Cardiac muscle cell (in vitro differentiated cells and primary cell): ENCODE results near the gene CST6. TPM values are rescaled to one million over a fixed set of nuclear protein-coding genes. Genes with fewer than 3 reads are reported as not detected.
A peak's percentile ranks its signal among the peaks of the same experiment; 100 is the strongest.

Source experiments
- DNase-seq, 2 donors: peaks; one replicate each; pipeline versions ENCODE4 v3.0.0 to v3.0.0-alpha.2; 2010 to 2017; ENCODE audit warnings: low read depth in 1 of 2, low spot score in 1 of 2
- H3K27ac ChIP-seq: fragments of 200-600 bp; sonication (generic); 2 replicates; pipeline ENCODE4 v1.5.1; 2016
- H3K27me3 ChIP-seq: fragments of 200-600 bp; sonication (generic); 2 replicates; pipeline ENCODE4 v1.6.0; 2016; ENCODE audit warnings: control low read depth
- H3K36me3 ChIP-seq: fragments of 200-600 bp; sonication (generic); 2 replicates; pipeline ENCODE4 v1.5.1; 2016; ENCODE audit warnings: control low read depth
- H3K4me1 ChIP-seq: fragments of 200-600 bp; sonication (generic); 2 replicates; pipeline ENCODE4 v1.8.1; 2017; ENCODE audit warnings: low read depth, mild to moderate bottlenecking, mixed run types
- H3K4me3 ChIP-seq: fragments of 200-600 bp; sonication (generic); 2 replicates; pipeline ENCODE4 v1.5.1; 2016; ENCODE audit warnings: mild to moderate bottlenecking
- H3K9me3 ChIP-seq: fragments of 200-600 bp; sonication (generic); 2 replicates; pipeline ENCODE4 v1.5.1; 2017; ENCODE audit warnings: low read depth, mild to moderate bottlenecking, control low read depth
- polyA plus RNA-seq: library from polyadenylated mRNA; unstranded; fragments of >200 nt; fragmentation: Nextera tagmentation; extraction: Ambion mirVana; gene quantifications from 2 replicates; pipeline ENCODE4 v1.2.1, GENCODE V29; 2016
- total RNA-seq: library from RNA; depleted of rRNA; stranded (reverse); fragments of >200 nt; gene quantifications from 2 replicates; pipeline ENCODE4 v1.2.3, GENCODE V29; 2016
- TF ChIP-seq, protein P1 (sequence below): IDR thresholded peaks from 2 replicates; pipeline ENCODE4 v1.5.1; 2012; ENCODE audit warnings: low read depth, mild to moderate bottlenecking, low read length

The CST6 gene, protein sequence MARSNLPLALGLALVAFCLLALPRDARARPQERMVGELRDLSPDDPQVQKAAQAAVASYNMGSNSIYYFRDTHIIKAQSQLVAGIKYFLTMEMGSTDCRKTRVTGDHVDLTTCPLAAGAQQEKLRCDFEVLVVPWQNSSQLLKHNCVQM
- not detected in 2 replicates for total RNA-seq
- polyA plus RNA-seq = not detected in 2 replicates

DNA sequence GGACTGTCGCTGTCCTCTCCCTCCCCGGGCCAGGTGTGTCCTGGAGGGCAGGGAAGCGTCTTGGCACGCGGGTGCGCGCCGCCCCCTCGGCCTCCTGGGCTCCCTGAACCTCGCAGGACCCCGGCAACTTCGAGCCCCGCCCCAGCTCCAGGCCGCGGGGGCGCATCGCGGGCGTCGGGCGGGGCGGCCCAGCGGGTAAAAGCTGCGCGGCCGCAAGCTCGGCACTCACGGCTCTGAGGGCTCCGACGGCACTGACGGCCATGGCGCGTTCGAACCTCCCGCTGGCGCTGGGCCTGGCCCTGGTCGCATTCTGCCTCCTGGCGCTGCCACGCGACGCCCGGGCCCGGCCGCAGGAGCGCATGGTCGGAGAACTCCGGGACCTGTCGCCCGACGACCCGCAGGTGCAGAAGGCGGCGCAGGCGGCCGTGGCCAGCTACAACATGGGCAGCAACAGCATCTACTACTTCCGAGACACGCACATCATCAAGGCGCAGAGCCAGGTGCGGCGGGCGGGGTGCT is at the start of gene CST6:
Gene CST6 (plus strand): TSS at position 224 of the 519 bp plus-strand sequence. CDS start 37 bp downstream, at position 261.
- no peak for DNase-seq
- Histone ChIP-seq H3K9me3 (no peaks in the 10 kb centered on the region), H3K4me1 (no peaks in the 10 kb centered on the region), H3K4me3 (no peak within 1 kb of the TSS), H3K27ac (no peak within 1 kb of the TSS), H3K27me3 (peaks cover 24% of the 10 kb centered on the region), H3K36me3 (no peaks in the 10 kb centered on the region)
- TF ChIP-seq, protein P1, sequence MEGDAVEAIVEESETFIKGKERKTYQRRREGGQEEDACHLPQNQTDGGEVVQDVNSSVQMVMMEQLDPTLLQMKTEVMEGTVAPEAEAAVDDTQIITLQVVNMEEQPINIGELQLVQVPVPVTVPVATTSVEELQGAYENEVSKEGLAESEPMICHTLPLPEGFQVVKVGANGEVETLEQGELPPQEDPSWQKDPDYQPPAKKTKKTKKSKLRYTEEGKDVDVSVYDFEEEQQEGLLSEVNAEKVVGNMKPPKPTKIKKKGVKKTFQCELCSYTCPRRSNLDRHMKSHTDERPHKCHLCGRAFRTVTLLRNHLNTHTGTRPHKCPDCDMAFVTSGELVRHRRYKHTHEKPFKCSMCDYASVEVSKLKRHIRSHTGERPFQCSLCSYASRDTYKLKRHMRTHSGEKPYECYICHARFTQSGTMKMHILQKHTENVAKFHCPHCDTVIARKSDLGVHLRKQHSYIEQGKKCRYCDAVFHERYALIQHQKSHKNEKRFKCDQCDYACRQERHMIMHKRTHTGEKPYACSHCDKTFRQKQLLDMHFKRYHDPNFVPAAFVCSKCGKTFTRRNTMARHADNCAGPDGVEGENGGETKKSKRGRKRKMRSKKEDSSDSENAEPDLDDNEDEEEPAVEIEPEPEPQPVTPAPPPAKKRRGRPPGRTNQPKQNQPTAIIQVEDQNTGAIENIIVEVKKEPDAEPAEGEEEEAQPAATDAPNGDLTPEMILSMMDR = no peak

DNA sequence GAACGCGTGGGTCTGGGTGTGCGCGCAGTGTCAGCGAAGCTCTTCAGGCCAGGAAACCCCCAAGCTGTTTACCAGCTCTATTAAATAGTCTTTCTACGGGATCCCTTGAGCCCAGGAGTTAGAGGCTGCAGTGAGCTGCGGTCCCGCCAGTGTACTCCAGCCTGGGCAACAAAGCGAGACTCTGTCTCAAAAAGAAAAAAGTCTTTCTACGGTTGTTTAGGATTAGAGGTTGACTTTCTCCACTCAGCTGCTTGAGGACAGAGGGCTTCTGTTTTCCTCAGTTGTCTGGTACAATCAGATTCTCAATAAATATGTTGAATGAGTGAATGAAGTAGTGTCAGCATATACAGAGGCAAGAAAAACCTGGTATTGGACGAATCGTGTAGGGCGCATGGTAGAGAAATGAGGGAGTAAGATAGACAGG is 49.7 kb upstream of the CST6 start:
- Histone ChIP-seq H3K27me3 (no peaks in the 10 kb centered on the region), H3K4me3 (peak overlapping the region; percentile 94), H3K9me3 (no peaks in the 10 kb centered on the region), H3K4me1 (peaks cover 5% of the 10 kb centered on the region), H3K27ac (peak overlapping the region; percentile 90), H3K36me3 (peaks cover 19% of the 10 kb centered on the region)
- DNase-seq = no peak
- TF ChIP-seq, protein P1 = no peak

DNA sequence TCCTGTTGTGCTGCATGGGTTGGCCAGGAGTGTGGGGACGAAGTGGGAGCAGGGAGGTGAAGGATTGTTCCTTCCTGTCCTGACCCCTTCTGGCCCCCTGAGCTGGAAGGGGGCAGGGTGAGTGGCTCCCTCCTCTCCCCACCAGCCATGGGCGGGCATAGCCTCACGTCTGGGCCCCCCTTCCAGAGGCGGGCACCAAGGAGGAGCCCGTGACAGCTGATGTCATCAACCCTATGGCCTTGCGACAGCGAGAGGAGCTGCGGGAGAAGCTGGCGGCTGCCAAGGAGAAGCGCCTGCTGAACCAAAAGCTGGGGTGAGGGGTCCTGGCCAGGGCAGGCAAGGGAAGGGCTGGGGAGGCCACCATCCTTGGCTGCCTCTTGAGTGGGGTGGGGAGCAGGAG is 46.9 kb upstream of the CST6 start:
- no peak overlapping the region for H3K27ac ChIP-seq
- H3K36me3 ChIP-seq = peaks cover 28% of the 10 kb centered on the region
- H3K27me3 ChIP-seq = no peaks in the 10 kb centered on the region
- TF ChIP-seq, protein P1 = no peak
- H3K9me3 ChIP-seq = no peaks in the 10 kb centered on the region
- peaks cover 5% of the 10 kb centered on the region for H3K4me1 ChIP-seq
- H3K4me3 ChIP-seq = no peak overlapping the region
- DNase-seq = no peak

DNA sequence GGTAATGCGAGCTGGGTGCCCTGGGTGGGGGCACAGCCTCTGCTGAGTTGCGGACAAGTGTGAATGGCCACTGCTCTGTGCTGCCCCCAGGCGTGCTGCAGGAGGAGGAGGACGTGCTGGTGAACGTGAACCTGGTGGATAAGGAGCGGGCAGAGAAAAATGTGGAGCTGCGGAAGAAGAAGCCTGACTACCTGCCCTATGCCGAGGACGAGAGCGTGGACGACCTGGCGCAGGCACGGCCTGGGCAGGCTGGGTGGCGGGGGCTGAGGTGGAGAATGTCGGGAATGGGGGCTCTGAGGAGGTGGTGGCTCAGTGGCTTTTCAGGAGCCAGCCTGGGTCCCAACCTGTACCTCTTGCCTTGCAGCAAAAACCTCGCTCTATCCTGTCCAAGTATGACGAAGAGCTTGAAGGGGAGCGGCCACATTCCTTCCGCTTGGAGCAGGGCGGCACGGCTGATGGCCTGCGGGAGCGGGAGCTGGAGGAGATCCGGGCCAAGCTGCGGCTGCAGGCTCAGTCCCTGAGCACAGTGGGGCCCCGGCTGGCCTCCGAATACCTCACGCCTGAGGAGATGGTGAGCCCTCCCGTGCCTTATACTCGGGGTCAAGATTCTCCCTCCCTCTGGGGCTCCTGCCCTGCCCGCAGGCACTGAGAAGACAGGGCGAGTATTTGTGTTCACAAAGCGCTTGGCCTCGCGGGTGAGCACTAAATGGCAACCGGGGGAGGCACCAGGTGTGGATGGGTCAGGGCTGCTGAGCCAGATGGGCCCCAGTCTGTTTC is 45.6 kb upstream of the CST6 start:
- Histone ChIP-seq H3K4me1 (peaks cover 5% of the 10 kb centered on the region), H3K27ac (no peak overlapping the region), H3K4me3 (no peak overlapping the region), H3K9me3 (no peaks in the 10 kb centered on the region), H3K36me3 (peaks cover 31% of the 10 kb centered on the region), H3K27me3 (no peaks in the 10 kb centered on the region)
- TF ChIP-seq, protein P1 = no peak
- DNase-seq = no peak

DNA sequence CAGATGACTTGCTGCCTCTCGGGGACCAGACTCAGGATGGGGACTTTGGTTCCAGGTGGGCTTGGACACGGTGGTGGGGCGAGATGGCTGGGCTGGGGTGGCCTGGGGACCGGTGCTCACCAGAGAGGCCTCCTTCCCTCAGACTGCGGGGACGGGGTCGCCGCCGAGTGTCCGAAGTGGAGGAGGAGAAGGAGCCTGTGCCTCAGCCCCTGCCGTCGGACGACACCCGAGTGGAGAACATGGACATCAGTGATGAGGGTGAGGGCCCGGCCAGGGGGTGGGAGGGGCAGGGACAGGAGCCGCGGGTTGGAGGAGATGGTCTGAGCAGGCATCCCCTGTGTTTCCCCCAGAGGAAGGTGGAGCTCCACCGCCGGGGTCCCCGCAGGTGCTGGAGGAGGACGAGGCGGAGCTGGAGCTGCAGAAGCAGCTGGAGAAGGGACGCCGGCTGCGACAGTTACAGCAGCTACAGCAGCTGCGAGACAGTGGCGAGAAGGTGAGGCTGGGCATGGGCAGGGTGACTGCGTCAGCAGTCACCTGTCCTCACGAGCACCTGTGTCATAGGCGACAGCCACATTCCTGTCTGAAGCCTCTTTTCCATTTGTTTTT is 44.4 kb upstream of the CST6 start:
- TF ChIP-seq, protein P1 = no peak
- DNase-seq = no peak
- Histone ChIP-seq H3K27ac (no peak overlapping the region), H3K36me3 (peaks cover 31% of the 10 kb centered on the region), H3K9me3 (no peaks in the 10 kb centered on the region), H3K27me3 (no peaks in the 10 kb centered on the region), H3K4me3 (no peak overlapping the region), H3K4me1 (peaks cover 5% of the 10 kb centered on the region)
